Gastroesophageal sphincter (tissue), 3 donors: Measurements from ENCODE around the gene GALNS.

Experiments used
- CTCF ChIP-seq, 4 experiments: fragments of 200-600 bp in 2 of 4; fragments of 450-650 bp in 2 of 4; sonication (generic) in 1 of 4; IDR thresholded peaks; one replicate each; pipeline ENCODE4 v1.5.1; 2017 to 2019; ENCODE audit warnings: antibody characterized with exemption in 4 of 4, mild to moderate bottlenecking in 2 of 4, moderate library complexity in 2 of 4
- EP300 ChIP-seq: sonication (generic); formaldehyde crosslinking; IDR thresholded peaks from one replicate; pipeline ENCODE4 v1.6.1; 2017; ENCODE audit warnings: antibody characterized with exemption, mild to moderate bottlenecking
- POLR2A ChIP-seq, 2 donors: fragments of 450-650 bp; IDR thresholded peaks; one replicate each; pipeline ENCODE4 v1.6.1; 2017; ENCODE audit warnings: antibody characterized with exemption in 2 of 2, mild to moderate bottlenecking in 2 of 2, moderate library complexity in 1 of 2

- no peak for TF ChIP-seq CTCF (IDR thresholded peaks at IDR 0.05)
- no peak for TF ChIP-seq POLR2A (IDR thresholded peaks at IDR 0.05)
- no peak for TF ChIP-seq EP300
Observed at GRCh38 chr16:88798073-88798472, 58.7 kb downstream of the GALNS start.
